NCI-H1417 (cell line): Measurements from ENCODE around the gene RBAK.
"Not testable (repeated sequence)": the region's sequence is repeated elsewhere in the genome, so short reads cannot be mapped to it uniquely, and the experiment has no call there.

Experiments used
- DNase-seq, 3 experiments: peaks; one replicate each; lab custom pipeline; 2025; lab: John Stamatoyannopoulos, UW

Gene RBAK

GRCh38 chr7:5051731-5052130, 6.1 kb downstream of the RBAK start:
- DNase-seq = not testable (repeated sequence)

- DNase-seq = no peak
Measured at GRCh38 chr7:5053175-5053574, 7.5 kb downstream of the RBAK start.

- no peak for DNase-seq
Measured at GRCh38 chr7:5063698-5064097, 18.0 kb downstream of the RBAK start.

GRCh38 chr7:5064391-5065106, 18.9 kb downstream of the RBAK start:
- no peak for DNase-seq

- DNase-seq = no peak
Measured at GRCh38 chr7:5065107-5065407, 19.4 kb downstream of the RBAK start.

GRCh38 chr7:5068521-5068920, 22.9 kb downstream of the RBAK start:
- no peak for DNase-seq

GRCh38 chr7:5070206-5070605, 24.5 kb downstream of the RBAK start:
- no peak for DNase-seq

GRCh38 chr7:5075187-5075586, 29.5 kb downstream of the RBAK start:
- DNase-seq = not testable (repeated sequence)

- peak; percentile 57 to 85 (median 64) for DNase-seq
Measured at GRCh38 chr7:5077740-5078139, 32.1 kb downstream of the RBAK start.

GRCh38 chr7:5082806-5083205, 37.1 kb downstream of the RBAK start:
- DNase-seq = no peak

GRCh38 chr7:5083311-5083711, 37.7 kb downstream of the RBAK start:
- no peak for DNase-seq

GRCh38 chr7:5086256-5086655, 40.6 kb downstream of the RBAK start:
- no peak for DNase-seq

- DNase-seq = peak in 1 of 3 experiments; percentile 4
Measured at GRCh38 chr7:5088228-5088833, 42.7 kb downstream of the RBAK start.

GRCh38 chr7:5088906-5089305, 43.2 kb downstream of the RBAK start:
- no peak for DNase-seq

GRCh38 chr7:5093948-5094347, 48.3 kb downstream of the RBAK start:
- DNase-seq = no peak

GRCh38 chr7:5094641-5095040, 49.0 kb downstream of the RBAK start:
- no peak for DNase-seq

- DNase-seq = no peak
Measured at GRCh38 chr7:5116359-5116758, 70.7 kb downstream of the RBAK start.

- DNase-seq = no peak
Measured at GRCh38 chr7:5117095-5117970, 71.7 kb downstream of the RBAK start.
